K562 (cell line): ENCODE data around the gene EFEMP2. TPM values are rescaled to one million over a fixed set of nuclear protein-coding genes. Genes with fewer than 3 reads are reported as not detected.
A peak's percentile ranks its signal among the peaks of the same experiment; 100 is the strongest.

ENCODE experiments used
- CHD7 ChIP-seq: fragments of 200-600 bp; sonication (generic); IDR thresholded peaks from one replicate; pipeline ENCODE4 v1.6.1; 2012; ENCODE audit warnings: mild to moderate bottlenecking, low read depth, low read length, inconsistent platforms
- EWSR1 ChIP-seq: fragments of 450-650 bp; IDR thresholded peaks from 2 replicates; pipeline ENCODE4 v1.6.1; 2018; ENCODE audit warnings: borderline replicate concordance, mild to moderate bottlenecking, low read depth, moderate library complexity; ENCODE audit not compliant: partially characterized antibody
- GATA2 ChIP-seq: sonication (generic); formaldehyde crosslinking; IDR thresholded peaks from 2 replicates; pipeline ENCODE4 v1.4.0; 2020; ENCODE audit warnings: mild to moderate bottlenecking, missing genetic modification reagents
- GTF2F1 ChIP-seq: IDR thresholded peaks from 2 replicates; pipeline ENCODE4 v1.6.1; 2011; ENCODE audit warnings: low read depth, low read length, improper control_type of control experiment
- HLTF ChIP-seq: fragments of 450-650 bp; IDR thresholded peaks from 2 replicates; pipeline ENCODE4 v1.6.1; 2016
- HNRNPLL ChIP-seq: fragments of 200-400 bp; formaldehyde crosslinking; IDR thresholded peaks from 2 replicates; pipeline ENCODE4 v1.6.1; 2017; ENCODE audit warnings: low read length, low read depth, mild to moderate bottlenecking; ENCODE audit not compliant: poor library complexity, severe bottlenecking
- MCM5 ChIP-seq: fragments of 450-650 bp; IDR thresholded peaks from 2 replicates; pipeline ENCODE4 v1.6.1; 2016; ENCODE audit warnings: low read depth
- MEIS2 ChIP-seq: fragments of 450-650 bp; IDR thresholded peaks from 2 replicates; pipeline ENCODE4 v1.6.1; 2014; ENCODE audit warnings: mild to moderate bottlenecking; ENCODE audit not compliant: partially characterized antibody
- RHOXF2B ChIP-seq: fragments of 250-450 bp; sonication (Bioruptor Pico); conservative IDR thresholded peaks from 2 replicates; pipeline ENCODE4 v1.5.1; 2021
- SETDB1 ChIP-seq: IDR thresholded peaks from one replicate; pipeline ENCODE4 v1.6.1; 2012; ENCODE audit warnings: low read length, control low read depth, inconsistent platforms
- SIN3A ChIP-seq, 2 experiments: fragments of 150-350 bp in 1 of 2; IDR thresholded peaks; 2 replicates each; pipeline ENCODE4 v1.6.1; 2011 to 2016; ENCODE audit warnings: borderline replicate concordance in 2 of 2, low read depth in 2 of 2, low read length in 2 of 2, mild to moderate bottlenecking in 2 of 2, moderate library complexity in 2 of 2; ENCODE audit not compliant: control insufficient read depth in 1 of 2
- TCF7 ChIP-seq: sonication (generic); IDR thresholded peaks from 2 replicates; pipeline ENCODE4 v1.6.1; 2016; ENCODE audit warnings: antibody characterized with exemption, borderline replicate concordance
- U2AF2 ChIP-seq: fragments of 200-400 bp; formaldehyde crosslinking; optimal IDR thresholded peaks from 2 replicates; pipeline ENCODE3; 2017; ENCODE audit warnings: low read depth, mild to moderate bottlenecking, low read length
- ZBED1 ChIP-seq: IDR thresholded peaks from 2 replicates; pipeline ENCODE4 v1.6.1; 2014
- ZNF224 ChIP-seq: sonication (generic); formaldehyde crosslinking; IDR thresholded peaks from 2 replicates; pipeline ENCODE4 v1.8.0; 2022; ENCODE audit warnings: mild to moderate bottlenecking, missing genetic modification reagents
- ZNF511 ChIP-seq: sonication (generic); formaldehyde crosslinking; IDR thresholded peaks from 2 replicates; pipeline ENCODE4 v1.8.0; 2022; ENCODE audit warnings: mild to moderate bottlenecking, missing genetic modification reagents
- polyA plus RNA-seq, 8 experiments: library from polyadenylated mRNA; depleted of rRNA in 4 of 8; stranded (reverse) in 5 of 8; unstranded in 3 of 8; fragments of >200 nt; fragmentation: Nextera tagmentation in 2 of 8; fragmentation: Illumina TruSeq in 1 of 8; extraction: Ambion mirVana in 2 of 8; extraction: Trizol in 1 of 8; gene quantifications; 2 replicates each; pipeline versions ENCODE4 v1.2.1 to v1.2.3, GENCODE V29; 2011 to 2014; ENCODE audit warnings: inconsistent platforms in 1 of 8, missing spikeins in 1 of 8
- total RNA-seq, 7 experiments: library from RNA; depleted of rRNA in 6 of 7; stranded (reverse); fragments of >200 nt in 6 of 7; fragmentation: Illumina TruSeq in 2 of 7; extraction: Trizol in 2 of 7; gene quantifications; 2 replicates each; pipeline versions ENCODE4 v1.2.1 to v1.2.3, GENCODE V29; 2011 to 2021; ENCODE audit warnings: low replicate concordance in 1 of 7

The EFEMP2 gene
- total and polyA plus RNA-seq, 9 of the 15 experiments (the other 6 are each of a cell fraction or from before 2014, with no cell fraction given): 0.07 to 2.9 (median 0.69) TPM; not detected in 1

GRCh38 chr11:65859095-65859811, 13.3 kb downstream of the EFEMP2 start (continued):
- peak; percentile 15 for TF ChIP-seq HNRNPLL
- no peak for TF ChIP-seq MEIS2
- TF ChIP-seq SETDB1: no peak
- TF ChIP-seq CHD7: no peak
- no peak for TF ChIP-seq HLTF
- no peak for TF ChIP-seq ZNF224 (CRISPR knock-in tag)
- no peak for TF ChIP-seq EWSR1
- no peak for TF ChIP-seq TCF7
- TF ChIP-seq RHOXF2B (CRISPR knock-in tag): no peak
- TF ChIP-seq SIN3A (IDR thresholded peaks at IDR 0.05; ENCODE audit: borderline replicate concordance in 2 of 2, control insufficient read depth in 1 of 2, low read depth in 2 of 2, low read length in 2 of 2): peak in 1 of 2 experiments; percentile 63; a peak in 1 of 4 replicates
- no peak for TF ChIP-seq U2AF2
- TF ChIP-seq GATA2: no peak
- TF ChIP-seq MCM5: no peak
- 0 out of 2 replicates have a peak, but pooled peaks have one; percentile 45 for TF ChIP-seq GTF2F1
- 0 out of 2 replicates have a peak, but pooled peaks have one; percentile 17 for TF ChIP-seq ZBED1
- TF ChIP-seq ZNF511 (CRISPR knock-in tag): no peak
